ENCODE data around the gene CHPF. TPM values are rescaled to one million over a fixed set of nuclear protein-coding genes. Genes with fewer than 3 reads are reported as not detected.
A peak's percentile ranks its signal among the peaks of the same experiment; 100 is the strongest.

The CHPF gene
- total RNA-seq, 2 experiments from 2014 or later: 16.6 to 18.4 TPM

- POLR2A ChIA-PET: no interaction called here
- H3K9me3 Mint-ChIP-seq: no peaks in the 10 kb centered on the region
- CTCF ChIA-PET: interaction anchor here (0.9 to 1.8 kb wide), 3 partner anchors 14 to 78 kb away, joined by 3 to 8 read pairs (median 4); a partner anchor contains a TSS
- H3K36me3 Mint-ChIP-seq (ENCODE audit: low read depth): no peaks in the 10 kb centered on the region
- H3K4me1 Mint-ChIP-seq (ENCODE audit: low read depth): no peaks in the 10 kb centered on the region
- H3K27me3 Mint-ChIP-seq: peaks cover 32% of the 10 kb centered on the region
- H3K27ac Mint-ChIP-seq: no peak overlapping the region
- TF ChIP-seq CTCF (IDR thresholded peaks at IDR 0.05): no peak
- ATAC-seq (no peak), DNase-seq (no peak)
- H3K4me3 Mint-ChIP-seq: no peak overlapping the region
- intact Hi-C loops (cut with micrococcal nuclease): no loop called here
These were observed 31.1 kb upstream of the CHPF start for GRCh38 chr2:219574484-219575311.

- Mint-ChIP-seq H3K9me3 (no peaks in the 10 kb centered on the region), H3K27me3 (peaks cover 38% of the 10 kb centered on the region), H3K4me1 (ENCODE audit: low read depth) (no peaks in the 10 kb centered on the region), H3K27ac (no peak overlapping the region), H3K4me3 (no peak overlapping the region), H3K36me3 (ENCODE audit: low read depth) (no peaks in the 10 kb centered on the region)
- ATAC-seq (no peak), DNase-seq (no peak)
- ChIA-PET CTCF (interaction anchor here (3.1 kb wide), 1 partner anchor 13 kb away, joined by 22 read pairs; no protein-coding TSS in a partner anchor), POLR2A (no interaction called here)
- intact Hi-C loops (cut with micrococcal nuclease): no loop called here
- no peak for TF ChIP-seq CTCF (IDR thresholded peaks at IDR 0.05)
These were observed 29.6 kb upstream of the CHPF start for GRCh38 chr2:219573166-219573565.

- intact Hi-C loops (cut with micrococcal nuclease): no loop called here
- ChIA-PET CTCF (interaction anchor here (1.1 to 3.1 kb wide), 2 partner anchors 12 to 43 kb away, joined by 3 to 22 read pairs; no protein-coding TSS in a partner anchor), POLR2A (no interaction called here)
- Mint-ChIP-seq H3K9me3 (no peaks in the 10 kb centered on the region), H3K27me3 (peaks cover 40% of the 10 kb centered on the region), H3K36me3 (ENCODE audit: low read depth) (no peaks in the 10 kb centered on the region), H3K4me1 (ENCODE audit: low read depth) (no peaks in the 10 kb centered on the region), H3K4me3 (peak within 1 kb of the TSS; percentile 11), H3K27ac (no peak within 1 kb of the TSS)
- ATAC-seq (no peak), DNase-seq (no peak)
- no peak for TF ChIP-seq CTCF (IDR thresholded peaks at IDR 0.05)
These were observed 28.8 kb upstream of the CHPF start, which contains the start of gene INHA for GRCh38 chr2:219572237-219573001. INHA (plus strand) TSS chr2:219572310; CDS start chr2:219572375, 65 bp downstream.

GRCh38 chr2:219571311-219572236, 28.0 kb upstream of the CHPF start, which contains the start of gene OBSL1:
OBSL1 (minus strand) TSS chr2:219571539; CDS start chr2:219571232, 307 bp downstream.
- POLR2A ChIA-PET: interaction anchor here (1.0 kb wide), 2 partner anchors 11 to 20 kb away, joined by 3 read pairs; no protein-coding TSS in a partner anchor
- intact Hi-C loops (cut with micrococcal nuclease): no loop called here
- ATAC-seq: peak; percentile 27
- Mint-ChIP-seq H3K27me3 (peaks cover 39% of the 10 kb centered on the region), H3K27ac (no peak within 1 kb of the TSS), H3K4me3 (peak within 1 kb of the TSS; percentile 47), H3K4me1 (ENCODE audit: low read depth) (no peaks in the 10 kb centered on the region), H3K9me3 (no peaks in the 10 kb centered on the region), H3K36me3 (ENCODE audit: low read depth) (no peaks in the 10 kb centered on the region)
- CTCF ChIA-PET: interaction anchor here (1.1 to 3.1 kb wide), 4 partner anchors 11 to 42 kb away, joined by 3 to 22 read pairs (median 4); no protein-coding TSS in a partner anchor
- no peak for DNase-seq
- no peak for TF ChIP-seq CTCF (IDR thresholded peaks at IDR 0.05)
